HG03520 (cell line): ENCODE results near the gene SEMA4C.

ENCODE experiments used
- ATAC-seq: cut with Tn5 transposase; IDR thresholded peaks from one replicate; pipeline ENCODE4 v1.9.1; 2021; ENCODE audit warnings: mild to moderate bottlenecking, moderate library complexity; ENCODE audit not compliant: unreplicated experiment

The SEMA4C gene, protein sequence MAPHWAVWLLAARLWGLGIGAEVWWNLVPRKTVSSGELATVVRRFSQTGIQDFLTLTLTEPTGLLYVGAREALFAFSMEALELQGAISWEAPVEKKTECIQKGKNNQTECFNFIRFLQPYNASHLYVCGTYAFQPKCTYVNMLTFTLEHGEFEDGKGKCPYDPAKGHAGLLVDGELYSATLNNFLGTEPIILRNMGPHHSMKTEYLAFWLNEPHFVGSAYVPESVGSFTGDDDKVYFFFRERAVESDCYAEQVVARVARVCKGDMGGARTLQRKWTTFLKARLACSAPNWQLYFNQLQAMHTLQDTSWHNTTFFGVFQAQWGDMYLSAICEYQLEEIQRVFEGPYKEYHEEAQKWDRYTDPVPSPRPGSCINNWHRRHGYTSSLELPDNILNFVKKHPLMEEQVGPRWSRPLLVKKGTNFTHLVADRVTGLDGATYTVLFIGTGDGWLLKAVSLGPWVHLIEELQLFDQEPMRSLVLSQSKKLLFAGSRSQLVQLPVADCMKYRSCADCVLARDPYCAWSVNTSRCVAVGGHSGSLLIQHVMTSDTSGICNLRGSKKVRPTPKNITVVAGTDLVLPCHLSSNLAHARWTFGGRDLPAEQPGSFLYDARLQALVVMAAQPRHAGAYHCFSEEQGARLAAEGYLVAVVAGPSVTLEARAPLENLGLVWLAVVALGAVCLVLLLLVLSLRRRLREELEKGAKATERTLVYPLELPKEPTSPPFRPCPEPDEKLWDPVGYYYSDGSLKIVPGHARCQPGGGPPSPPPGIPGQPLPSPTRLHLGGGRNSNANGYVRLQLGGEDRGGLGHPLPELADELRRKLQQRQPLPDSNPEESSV

GRCh38 chr2:96869822-96870625, at the start of gene SEMA4C:
TSS of gene SEMA4C (minus strand) at chr2:96870080. CDS start at chr2:96867886, 2,194 bp downstream.
- no peak for ATAC-seq

DNA sequence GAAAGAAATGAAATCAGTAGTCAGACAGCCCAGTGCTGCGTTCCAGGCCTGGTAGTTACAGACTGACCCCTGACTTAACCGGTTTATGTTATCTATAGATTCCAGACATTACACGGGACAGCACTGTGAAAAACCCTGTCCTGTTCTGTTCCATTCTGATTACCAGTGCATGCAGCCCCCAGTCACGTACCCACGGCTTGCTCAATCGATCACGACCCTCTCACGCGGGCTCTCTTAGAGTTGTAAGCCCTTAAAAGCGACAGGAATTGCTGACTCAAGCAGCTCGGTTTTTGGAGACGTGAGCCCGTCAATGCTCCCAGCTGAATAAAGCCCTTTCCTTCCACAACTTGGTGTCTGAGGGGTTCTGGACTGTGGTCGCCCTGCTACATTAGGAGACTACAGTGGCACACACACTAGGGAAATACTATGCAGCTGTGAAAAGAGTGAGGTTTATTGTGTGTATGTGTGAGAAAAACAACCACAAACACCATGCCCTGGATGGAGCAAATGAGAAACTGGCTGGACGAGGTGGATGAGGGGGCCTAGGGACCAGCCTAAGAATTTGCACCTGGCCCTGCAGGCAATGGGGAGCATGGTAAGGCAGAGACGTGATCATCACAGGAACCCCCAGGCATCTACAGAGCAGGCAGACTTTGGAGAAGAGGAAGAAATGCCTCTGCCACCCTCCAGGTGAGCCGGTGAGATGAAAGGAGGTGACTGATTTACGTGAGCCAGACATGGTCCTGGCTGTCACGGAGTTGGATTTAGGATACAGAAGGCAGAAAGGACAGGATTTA, 49.1 kb upstream of the SEMA4C start:
- ATAC-seq = no peak

DNA sequence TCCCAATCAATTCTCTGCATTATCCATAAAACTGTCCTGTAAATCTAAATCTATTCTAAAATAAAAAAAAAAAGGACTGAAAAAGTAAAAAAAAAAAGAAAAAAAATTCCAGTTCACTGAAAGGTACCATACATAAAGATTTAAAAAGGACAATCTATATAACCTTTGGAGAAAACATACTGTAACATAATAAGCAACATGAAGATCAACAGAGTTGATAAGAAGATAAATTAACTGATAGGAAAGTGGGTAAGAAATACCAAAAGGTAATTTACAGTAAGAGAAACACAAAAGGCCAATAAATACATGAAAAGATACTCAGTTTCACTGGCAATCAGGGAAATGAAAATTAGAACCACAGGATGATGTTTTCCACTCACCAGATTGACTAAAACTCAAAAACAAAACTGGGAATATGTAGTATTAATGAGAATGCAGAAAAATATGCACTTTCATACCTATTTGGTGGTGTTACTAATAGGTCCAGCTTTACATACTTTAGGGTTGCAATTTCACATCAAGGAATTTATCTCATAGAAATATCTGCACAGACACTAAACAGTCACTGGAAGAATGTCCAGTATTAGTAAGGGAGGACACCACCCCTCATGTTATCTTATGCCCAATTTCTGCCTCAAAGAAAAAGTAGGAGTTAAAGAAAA, 48.3 kb upstream of the SEMA4C start:
- no peak for ATAC-seq

- no peak for ATAC-seq
Measured at GRCh38 chr2:96916646-96917543, 47.0 kb upstream of the SEMA4C start.

DNA sequence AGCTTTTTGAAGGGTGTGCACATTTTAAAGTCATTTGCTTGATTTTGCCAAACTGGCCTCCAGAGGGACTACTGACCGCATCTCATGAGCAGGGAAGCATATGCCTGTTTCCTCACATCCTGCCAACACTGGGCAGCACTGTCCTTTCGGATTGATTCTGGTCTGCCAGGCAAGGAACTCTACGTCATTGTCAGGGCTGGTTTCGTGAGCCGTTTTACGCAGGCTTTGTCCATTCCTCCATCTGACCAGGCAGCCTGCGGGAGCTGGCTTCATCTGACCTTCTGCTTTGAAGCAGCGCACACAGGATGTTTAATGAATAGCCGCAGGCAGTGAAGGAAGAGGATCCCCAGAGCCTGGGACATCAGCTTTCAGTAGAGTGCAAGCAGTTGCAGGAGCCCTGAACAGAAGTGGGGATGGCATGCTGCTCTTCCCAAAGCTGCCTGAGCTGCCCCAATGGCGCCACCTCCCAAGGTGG, 46.3 kb upstream of the SEMA4C start:
- no peak for ATAC-seq

DNA sequence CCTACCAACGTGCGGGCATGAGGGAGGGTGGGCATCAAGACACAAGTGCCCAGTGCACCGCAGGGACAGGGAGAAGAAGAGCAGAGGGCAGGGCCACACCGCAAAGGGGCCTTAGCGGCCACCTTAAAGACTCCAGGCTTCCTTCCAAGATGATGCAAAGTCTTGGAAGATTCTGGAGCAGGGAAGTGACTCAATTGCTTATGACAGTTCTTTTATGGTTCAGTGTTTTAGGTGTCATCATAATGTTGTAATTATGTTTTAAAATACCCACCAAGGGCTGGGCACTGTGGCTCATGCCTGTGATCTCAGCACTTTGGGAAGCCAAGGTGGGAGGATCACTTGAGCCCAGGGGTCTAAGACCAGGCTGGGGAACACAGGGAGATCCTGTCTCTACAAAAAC, 44.5 kb upstream of the SEMA4C start:
- ATAC-seq = no peak

DNA sequence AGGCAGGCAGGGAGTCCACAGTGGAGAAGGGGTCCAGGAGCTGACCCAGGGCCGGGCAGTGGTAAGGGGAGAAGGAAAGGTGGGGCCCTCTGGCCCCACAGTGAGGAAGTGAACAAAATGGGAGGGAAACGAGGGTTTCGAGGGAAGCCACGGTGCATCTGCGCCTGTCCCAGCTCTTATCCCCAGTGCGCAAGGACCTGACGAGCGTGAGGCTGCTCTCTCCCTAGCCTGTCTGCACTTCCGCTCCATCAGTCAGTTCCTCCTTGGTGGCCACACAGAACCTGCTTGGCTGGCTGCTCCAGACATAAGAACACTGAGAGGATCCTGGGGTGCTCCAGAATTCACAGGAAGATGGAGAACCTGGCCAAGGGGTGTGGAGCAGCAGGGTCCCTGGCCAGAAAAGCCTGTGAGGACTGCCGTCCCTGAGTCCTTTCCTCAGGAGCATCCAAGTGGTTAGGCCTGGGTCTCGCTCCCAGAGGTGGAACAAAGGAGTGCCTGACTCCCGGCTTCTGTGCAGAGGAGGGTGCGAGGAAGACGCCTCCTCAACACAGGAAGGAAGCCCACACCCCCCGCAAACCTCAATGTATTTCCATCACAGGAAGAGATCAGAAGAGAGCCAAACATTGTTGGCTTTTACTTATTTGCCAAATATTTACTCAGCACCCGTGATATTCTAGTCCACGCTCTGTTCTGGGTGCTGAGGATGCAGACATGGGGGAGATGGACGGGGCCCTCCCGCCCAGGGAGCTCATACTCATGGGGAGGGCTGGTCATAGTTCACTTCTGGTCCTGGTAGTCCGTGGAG, 43.7 kb upstream of the SEMA4C start:
- no peak for ATAC-seq

GRCh38 chr2:96913117-96913397, 43.2 kb upstream of the SEMA4C start:
- no peak for ATAC-seq

GRCh38 chr2:96912346-96913116, 42.7 kb upstream of the SEMA4C start:
- ATAC-seq = no peak

- no peak for ATAC-seq
Measured at GRCh38 chr2:96909611-96910021, 39.7 kb upstream of the SEMA4C start.

GRCh38 chr2:96907115-96908041, 37.5 kb upstream of the SEMA4C start:
- no peak for ATAC-seq

DNA sequence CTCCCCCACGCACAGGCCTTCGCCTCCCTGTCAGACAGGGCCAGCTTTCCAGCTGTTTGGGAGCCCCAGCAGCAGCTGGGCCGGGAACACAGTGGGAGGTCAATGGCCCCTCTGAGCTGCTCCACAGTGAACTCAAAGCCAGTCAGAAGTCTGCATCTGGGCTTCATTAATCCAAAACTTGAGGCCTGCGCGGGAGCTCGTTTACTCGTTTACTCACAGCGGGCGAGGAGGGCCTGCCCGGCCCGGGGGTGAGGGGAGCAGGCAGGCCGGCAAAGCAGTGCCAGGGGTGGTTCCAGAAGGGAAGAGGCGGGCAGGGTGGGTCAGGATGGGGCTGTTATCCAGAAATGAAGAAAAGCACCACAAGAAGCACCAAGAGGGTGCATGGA, 36.8 kb upstream of the SEMA4C start:
- no peak for ATAC-seq

DNA sequence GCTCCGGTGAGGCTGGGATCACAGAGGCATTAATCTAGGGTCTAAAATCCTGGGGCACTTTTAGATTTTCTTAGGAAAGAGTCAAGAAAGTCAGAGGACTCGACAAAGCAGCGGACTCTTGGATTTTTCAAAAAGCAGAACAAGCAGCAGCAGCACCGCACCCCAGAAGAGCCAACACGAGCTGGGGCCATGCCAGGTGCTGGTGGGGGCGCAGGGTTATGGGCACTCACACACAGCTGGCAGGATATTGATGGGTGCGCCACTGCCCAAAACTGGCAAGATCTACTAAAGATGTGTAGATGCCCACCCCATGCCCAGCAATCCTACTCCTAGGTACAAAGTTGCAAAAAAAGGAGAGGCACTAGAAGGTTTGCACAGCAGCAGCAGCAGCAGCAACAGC, 33.9 kb upstream of the SEMA4C start:
- ATAC-seq = no peak

GRCh38 chr2:96903318-96903717, 33.4 kb upstream of the SEMA4C start:
- no peak for ATAC-seq

- ATAC-seq = no peak
Measured at GRCh38 chr2:96900237-96900636, 30.4 kb upstream of the SEMA4C start.

GRCh38 chr2:96899413-96899741, 29.5 kb upstream of the SEMA4C start:
- ATAC-seq = no peak
